GM21825 (cell line): ENCODE data around the gene CLPTM1.
"Not testable (repeated sequence)": the region's sequence is repeated elsewhere in the genome, so short reads cannot be mapped to it uniquely, and the experiment has no call there.

Experiments used
- ATAC-seq: cut with Tn5 transposase; IDR thresholded peaks from one replicate; pipeline ENCODE4 v1.9.1; 2021; ENCODE audit warnings: mild to moderate bottlenecking, moderate library complexity; ENCODE audit not compliant: unreplicated experiment

The CLPTM1 gene

DNA sequence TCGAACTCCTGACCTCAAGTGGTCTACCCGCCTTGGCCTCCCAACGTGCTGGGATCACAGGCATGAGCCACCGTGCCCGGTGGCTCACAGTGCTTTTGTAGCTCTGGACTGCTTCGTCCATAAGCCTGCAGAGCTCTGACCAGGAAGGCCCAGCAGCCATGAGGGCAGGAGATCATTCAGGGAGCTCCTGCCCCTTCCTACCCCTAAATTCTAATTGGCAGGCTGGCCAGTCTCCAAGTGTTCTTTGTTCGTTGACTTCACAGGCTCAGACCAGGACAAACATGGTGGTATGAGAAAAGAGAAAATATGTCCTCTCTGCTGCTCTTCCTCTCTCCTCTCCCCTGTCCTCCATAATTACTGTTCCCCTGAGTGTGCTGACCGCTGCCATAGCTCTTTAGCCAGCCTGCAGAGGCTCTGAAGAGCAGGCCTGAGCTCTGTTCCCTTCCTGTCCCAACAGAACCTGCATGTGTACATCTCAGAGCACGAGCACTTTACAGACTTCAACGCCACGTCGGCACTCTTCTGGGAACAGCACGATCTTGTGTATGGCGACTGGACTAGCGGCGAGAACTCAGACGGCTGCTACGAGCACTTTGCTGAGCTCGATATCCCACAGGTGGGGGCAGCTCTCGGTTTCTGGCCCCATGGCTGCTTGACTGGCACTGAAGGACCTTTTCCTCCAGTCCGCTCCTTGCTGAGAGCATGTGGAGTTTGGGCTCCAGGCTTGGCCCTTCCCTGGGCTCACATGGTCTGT, 19.0 kb downstream of the CLPTM1 start:
- ATAC-seq: no peak

DNA sequence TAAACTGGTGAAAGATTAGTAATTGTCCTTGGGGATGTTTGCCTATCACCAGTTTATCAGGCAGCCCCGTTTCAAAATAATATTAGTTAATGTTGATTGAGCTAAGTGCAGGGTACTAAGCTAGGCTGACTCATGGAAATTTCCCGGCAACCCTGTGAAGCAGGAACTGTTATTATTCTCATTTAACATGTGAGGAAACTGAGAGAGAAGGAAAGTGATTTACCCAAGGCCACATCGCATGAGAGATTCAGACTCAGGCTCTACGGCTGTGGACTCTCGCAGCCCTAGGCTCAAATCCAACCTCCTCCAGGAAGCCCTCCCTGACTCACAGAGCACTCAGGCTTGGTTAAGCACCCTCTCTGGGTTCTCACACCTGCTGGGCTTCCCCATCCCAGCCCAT, 19.7 kb downstream of the CLPTM1 start:
- no peak for ATAC-seq

- ATAC-seq: no peak
These were observed 20.3 kb downstream of the CLPTM1 start for GRCh38 chr19:44975444-44975843.

DNA sequence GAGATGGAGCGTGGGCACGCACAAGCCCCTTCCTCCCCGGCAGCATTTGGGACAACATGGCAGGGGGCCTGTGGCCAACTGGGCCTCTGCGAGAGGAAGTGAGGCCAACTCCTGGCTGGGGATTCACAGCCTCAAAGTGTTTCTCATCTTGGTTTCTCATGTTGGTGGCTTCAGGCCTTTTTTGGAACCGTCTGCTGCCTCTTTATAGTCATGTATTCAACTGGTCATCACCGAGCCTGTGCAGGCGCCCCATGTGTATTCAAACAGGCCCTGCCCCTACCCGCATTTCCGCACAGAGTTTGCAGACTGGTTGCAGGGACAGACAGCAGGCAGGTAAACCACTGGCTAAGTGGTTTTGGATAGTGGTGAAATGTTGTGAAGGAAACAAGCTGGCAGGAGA, 28.8 kb downstream of the CLPTM1 start:
- ATAC-seq: no peak

DNA sequence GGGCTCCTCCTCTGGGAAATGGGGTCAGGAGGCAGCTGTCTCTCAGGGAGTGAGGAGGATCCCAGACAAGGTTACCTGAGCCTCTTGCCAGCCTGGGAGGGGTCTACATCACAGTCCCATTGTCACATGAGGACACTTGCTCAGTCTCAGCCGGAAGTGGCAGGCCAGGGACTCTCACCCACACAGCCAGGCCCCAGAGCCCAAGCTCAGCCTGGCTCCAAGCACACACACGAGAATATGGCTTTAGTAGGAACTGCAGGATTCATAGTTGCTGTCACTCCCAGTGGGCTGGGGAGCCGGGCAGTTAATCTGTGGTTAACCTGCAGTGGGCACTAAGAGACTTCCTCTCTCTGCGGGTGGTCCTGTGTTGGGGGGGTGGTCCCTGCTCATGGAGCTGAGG, 30.3 kb downstream of the CLPTM1 start:
- no peak for ATAC-seq

- ATAC-seq: no peak
These were observed 31.2 kb downstream of the CLPTM1 start for GRCh38 chr19:44986389-44986788.

DNA sequence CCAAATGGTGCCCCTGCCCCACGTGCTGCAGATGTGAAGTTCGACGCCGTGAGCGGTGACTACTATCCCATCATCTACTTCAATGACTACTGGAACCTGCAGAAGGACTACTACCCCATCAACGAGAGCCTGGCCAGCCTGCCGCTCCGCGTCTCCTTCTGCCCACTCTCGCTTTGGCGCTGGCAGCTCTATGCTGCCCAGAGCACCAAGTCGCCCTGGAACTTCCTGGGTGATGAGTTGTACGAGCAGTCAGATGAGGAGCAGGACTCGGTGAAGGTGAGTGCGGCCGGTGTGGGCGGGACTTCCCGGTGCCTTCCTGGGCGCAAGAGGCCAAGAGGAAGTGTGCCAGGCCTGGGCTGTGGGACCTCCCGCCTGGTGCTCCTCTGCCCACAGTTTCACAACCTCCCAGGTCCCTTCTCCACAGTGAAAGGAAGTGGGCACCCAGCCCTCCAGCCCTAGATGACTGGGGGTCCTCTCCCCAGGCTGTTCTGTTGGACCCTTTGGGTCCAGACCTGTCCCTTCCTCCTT, 32.0 kb downstream of the CLPTM1 start:
- no peak for ATAC-seq

DNA sequence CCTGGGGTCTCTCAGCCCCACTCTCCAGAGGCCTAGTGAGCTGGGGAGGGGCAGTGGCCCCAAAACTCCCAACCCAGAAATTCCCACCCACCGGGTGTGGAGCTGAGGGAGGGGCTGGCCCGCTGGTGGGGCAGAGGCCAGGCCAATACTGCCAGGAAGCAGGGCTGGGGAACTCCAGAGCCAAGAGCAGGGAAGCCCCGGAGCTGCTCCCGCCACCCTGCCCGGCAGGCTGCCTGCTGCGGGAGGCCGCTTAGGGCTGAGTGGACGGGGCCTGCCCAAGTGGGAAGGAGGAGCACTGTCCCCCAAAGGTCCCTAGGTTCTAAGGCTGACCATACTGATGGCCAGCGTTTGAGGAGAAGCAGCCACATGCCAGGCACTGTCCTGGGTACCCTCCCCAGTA, 33.1 kb downstream of the CLPTM1 start:
- no peak for ATAC-seq

DNA sequence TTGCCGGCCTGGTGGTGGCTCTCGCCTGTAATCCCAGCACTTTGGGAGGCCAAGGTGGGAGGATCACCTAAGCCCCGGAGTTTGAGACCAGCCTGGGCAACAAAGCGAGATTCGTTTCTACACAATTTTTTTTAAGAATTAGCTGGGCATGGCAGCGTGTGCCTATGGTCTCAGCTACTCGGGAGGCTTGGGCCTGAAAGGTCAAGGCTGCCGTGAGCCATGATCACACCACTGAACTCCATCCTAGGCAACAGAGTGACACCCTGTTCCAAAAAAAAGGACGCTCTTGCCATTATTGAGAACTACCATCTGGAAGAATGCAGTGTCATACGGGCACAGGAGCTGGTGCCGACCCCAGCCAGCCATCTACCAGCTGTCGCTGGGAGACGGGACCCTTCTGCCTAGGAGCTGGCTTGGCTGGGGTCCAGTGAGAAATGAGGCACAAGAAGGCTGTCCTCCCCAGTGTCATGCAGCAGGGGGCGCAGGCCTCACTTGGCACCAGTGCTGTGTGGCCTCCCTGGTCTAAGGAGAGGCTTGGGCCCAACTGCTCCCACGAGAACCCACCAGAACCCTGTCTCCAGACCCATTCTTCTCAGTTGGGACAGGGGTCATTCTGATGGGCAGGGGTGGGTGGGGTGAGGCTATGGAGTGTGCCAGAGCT, 33.8 kb downstream of the CLPTM1 start:
- ATAC-seq: no peak

GRCh38 chr19:44990459-44990858, 35.3 kb downstream of the CLPTM1 start:
- no peak for ATAC-seq

DNA sequence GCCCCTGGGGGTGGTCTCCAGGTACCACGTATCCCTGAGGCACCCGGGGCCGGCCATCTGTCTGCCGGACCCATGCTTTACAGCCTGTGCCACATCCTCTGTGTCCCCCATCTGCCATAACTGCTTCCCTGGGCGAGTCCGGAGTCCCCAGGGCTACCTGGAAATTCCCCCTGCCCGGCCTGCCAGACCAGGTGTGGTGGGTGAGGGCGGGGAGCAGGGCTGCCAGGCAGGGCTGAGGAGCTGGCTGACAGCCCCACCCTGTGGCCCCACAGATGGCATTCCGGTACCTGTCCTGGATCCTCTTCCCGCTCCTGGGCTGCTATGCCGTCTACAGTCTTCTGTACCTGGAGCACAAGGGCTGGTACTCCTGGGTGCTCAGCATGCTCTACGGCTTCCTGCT, 35.8 kb downstream of the CLPTM1 start:
- ATAC-seq: no peak

DNA sequence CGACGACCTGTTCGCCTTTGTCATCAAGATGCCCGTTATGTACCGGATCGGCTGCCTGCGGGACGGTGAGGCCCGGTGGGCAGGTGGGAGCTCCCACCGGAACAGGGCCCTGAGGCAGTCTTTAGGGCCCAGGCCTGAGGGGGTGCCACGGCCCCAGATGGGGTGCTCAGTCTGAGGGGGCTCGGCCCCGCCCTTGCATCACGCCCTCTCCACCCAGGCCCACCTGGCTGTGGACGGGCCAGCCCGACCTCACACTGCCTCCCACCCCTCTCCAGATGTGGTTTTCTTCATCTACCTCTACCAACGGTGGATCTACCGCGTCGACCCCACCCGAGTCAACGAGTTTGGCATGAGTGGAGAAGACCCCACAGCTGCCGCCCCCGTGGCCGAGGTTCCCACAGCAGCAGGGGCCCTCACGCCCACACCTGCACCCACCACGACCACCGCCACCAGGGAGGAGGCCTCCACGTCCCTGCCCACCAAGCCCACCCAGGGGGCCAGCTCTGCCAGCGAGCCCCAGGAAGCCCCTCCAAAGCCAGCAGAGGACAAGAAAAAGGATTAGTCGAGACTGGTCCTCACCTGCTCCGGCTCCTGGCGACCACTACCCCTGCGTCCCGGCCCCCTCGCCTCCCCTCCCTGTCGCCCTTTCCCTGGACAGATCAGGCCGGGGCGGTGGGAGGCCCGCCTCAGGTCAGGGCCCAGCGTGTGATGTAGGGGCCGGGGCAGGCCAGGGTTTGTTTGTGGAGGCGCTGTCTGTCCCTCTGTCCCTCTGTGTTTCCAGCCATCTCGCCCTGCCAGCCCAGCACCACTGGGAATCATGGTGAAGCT, 37.4 kb downstream of the CLPTM1 start:
- ATAC-seq: no peak

DNA sequence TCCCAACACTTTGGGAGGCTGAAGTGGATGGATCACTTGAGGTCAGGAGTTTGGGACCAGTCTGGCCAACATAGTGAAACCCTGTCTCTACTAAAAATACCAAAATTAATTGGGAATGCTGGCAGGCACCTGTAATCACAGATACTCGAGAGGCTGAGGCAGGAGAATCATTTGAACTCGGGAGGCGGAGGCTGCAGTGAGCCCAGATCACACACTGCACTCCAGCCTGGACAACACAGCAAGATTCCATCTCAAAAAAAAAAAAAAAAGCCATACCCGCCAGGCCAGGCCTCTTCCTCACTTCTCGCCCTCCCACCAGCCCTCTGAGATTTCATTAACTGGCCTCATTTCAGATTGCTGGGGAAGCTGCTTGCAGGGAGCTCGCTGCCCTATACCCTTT, 38.3 kb downstream of the CLPTM1 start:
- ATAC-seq: no peak

- no peak for ATAC-seq
These were observed 38.9 kb downstream of the CLPTM1 start for GRCh38 chr19:44993926-44994537.

DNA sequence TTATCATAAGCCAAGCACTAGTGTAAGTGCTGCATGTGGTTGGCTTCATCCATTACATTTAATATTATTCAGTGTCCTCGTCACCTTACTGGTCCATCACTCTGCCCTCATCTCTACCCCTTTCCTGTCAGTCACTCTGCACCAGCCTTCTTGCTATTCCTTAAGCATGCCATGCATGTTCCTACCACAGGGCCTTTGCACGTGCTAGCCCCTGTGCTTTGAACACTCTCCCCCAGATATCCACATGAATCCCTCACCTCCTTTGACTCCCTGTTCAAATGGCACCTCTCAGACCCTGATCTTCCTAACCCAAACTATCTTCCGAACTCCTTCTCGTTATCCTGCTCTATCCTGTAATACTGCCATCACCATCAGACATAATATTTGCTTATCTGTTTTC, 42.8 kb downstream of the CLPTM1 start:
- ATAC-seq: no peak

DNA sequence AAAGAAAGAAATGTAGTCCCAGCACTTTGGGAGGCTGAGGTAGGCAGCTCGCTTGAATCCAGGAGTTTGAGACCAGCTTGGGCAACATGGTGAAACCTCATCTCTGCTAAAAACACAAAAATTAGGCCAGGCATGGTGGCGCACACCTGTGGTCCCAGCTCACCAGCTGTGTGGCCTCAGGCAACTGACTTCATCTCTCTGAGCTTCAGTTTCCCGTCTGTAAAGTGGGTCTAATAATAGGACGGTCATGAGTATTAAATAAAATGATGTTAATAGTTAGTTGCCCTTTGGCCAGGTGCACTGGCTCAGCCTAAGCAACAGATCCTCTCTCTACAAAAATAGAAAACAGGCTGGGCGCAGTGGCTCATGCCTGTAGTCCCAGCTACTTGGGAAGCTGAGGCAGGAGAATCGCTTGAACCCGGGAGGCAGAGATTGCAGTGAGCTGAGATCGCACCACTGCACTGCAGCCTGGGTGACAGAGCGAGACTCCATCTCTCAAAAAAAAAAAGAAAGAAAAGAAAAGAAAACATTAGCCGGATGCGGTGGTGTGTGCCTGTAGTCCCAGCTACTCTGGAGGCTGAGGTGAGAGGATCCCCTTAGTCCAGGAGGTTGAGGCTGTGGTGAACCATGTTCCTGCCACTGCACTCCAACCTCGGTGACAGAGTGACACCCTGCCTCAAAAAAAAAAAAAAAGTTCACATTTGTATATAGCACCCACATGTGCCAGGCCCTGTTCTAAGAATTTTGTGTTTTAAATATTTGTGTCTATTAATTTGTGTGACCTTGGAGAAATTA, 44.1 kb downstream of the CLPTM1 start:
- not testable (repeated sequence) for ATAC-seq

DNA sequence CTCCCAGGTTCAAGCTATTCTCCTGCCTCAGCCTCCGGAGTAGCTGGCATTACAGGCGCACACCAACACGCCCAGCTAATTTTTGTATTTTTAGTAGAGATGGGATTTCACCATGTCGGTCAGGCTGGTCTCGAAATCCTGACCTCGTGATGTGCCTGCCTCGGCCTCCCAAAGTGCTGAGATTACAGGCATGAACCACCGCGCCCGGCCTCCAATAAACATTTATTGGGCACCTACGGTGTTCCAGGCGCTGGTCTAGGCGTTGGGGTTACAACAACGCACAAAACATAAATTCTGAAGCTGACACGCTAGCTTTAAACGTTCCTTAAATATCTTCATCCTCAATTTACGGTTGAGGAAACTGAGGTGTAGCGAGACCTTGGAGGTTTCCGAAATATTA, 45.5 kb downstream of the CLPTM1 start:
- not testable (repeated sequence) for ATAC-seq

- ATAC-seq: peak; percentile 46
These were observed 46.0 kb downstream of the CLPTM1 start, which contains the start of gene RELB for GRCh38 chr19:45001087-45001739. Gene RELB, plus strand, starts transcription at chr19:45001464. Its CDS starts 116 bp downstream, at chr19:45001580.

- no peak for ATAC-seq
These were observed 48.3 kb downstream of the CLPTM1 start for GRCh38 chr19:45003485-45003884.

- no peak for ATAC-seq
These were observed 50.6 kb downstream of the CLPTM1 start for GRCh38 chr19:45005787-45006186.
